A549 treated with DMSO at 1 μM for 4 hours (cell line): ENCODE data around the gene RBP7. TPM values are rescaled to one million over a fixed set of nuclear protein-coding genes. Genes with fewer than 3 reads are reported as not detected.

Experiments used
- total RNA-seq: library from RNA; stranded (reverse); fragments of 200-300 nt; extraction: Qiagen RNA extraction; gene quantifications from 5 replicates; pipeline ENCODE4 v1.2.3, GENCODE V29; 2022; ENCODE audit warnings: low read depth

RBP7 gene
- total RNA-seq: 4.9 to 6.4 TPM (median 5.6 TPM) in 5 replicates

DNA sequence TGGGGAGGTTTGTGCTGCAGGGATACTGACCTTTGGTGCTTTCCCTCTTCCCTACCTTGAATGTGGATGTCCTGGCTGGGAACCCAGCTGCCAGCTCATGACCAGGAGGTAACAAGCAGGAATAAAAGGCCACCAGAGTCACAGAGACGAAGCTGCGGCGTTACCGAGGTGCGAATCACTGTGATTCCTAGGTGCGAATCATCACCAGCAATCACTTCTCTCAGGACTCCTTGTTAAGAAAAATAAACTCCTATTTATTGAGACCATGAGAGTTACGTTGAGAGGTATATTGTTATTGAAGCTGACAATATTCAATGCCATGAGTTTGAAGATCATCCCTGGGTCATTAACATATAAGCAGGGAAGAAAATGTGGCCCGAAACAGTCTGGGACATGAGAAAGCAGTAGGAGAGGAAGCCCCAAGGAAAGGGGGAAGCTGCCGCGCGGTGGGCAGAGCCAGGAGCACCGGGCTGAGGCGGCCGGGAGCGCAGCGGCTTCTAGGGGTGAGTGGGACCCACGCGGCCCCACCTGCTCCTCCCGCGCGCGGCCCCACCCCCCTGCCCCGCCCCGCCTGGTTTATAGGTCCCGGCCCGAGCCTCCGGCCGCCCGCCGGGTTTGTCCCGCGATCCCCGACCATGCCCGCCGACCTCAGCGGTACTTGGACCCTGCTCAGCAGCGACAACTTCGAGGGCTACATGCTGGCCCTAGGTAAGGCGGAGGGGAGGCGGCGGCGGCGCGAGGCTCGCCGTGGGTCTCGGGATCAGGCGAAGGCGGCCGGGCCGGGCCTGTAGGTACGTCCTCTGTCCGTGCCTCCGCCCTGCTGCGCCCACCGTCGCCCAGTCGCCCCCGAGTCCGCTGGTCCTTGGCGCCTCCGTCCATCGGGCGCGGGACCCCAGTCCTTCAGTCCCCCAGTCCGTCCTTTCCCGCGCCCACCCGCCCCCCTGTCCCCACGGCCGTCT lies at the start of gene RBP7:
TSS of gene RBP7 (plus strand) at position 605 of the 959 bp plus-strand sequence. CDS start at position 636, 31 bp downstream.

DNA sequence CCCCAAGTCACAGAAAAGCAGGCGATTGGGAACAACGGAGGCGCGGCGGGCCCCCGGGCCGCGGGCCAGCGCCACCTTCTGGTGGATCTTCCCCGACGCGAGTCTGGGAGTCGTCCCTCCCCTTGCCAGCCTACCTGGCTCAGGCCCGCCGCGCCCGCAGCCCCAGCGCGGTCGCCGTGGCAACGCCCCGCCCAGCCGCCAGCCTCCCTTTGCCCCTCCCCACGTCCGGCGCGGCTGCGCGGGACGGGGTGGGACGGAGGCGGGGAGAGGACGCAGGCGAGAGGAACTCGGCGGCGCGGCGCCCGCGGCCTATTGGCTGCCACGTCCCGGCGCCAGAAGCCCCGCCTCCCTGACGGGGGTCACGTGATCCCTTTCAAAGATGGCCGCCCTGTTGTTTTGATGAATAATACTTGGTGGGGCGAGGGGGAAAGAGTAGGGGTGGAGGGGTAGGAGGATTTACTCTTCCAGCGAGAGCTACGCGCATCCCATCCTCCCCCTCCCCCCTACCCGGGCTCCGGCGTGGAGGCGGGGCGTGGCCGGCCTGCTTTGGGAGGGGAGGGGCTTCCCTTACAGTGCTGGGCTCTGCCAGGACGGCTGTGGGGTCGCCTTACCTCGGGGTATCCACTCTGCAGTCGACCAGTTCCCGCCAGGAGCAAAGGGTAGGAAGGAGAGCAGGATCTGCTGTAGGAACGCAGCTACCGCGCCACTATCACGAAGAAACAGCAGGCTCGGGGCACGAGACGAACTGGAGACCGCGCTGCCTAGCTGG lies 35.7 kb downstream of the RBP7 start, which contains the start of gene UBE4B:
TSS of gene UBE4B (plus strand) at position 369 of the 769 bp plus-strand sequence. CDS start 713 bp downstream, outside the sequence.

Other genes starting within 250 kb of the RBP7 start
- gene CLSTN1, start 173.3 kb upstream of the RBP7 start, total RNA-seq: 63.9 to 75.4 TPM (median 67.6 TPM) in 5 replicates
- 7.8 to 12.2 TPM (median 9.0 TPM) in 5 replicates for gene CTNNBIP1, start 87.0 kb upstream of the RBP7 start, total RNA-seq
- 20.7 to 24.6 TPM (median 22.2 TPM) in 5 replicates for gene LZIC, start 53.8 kb upstream of the RBP7 start, total RNA-seq
- 1.7 to 2.8 TPM (median 2.6 TPM) in 5 replicates for gene NMNAT1, start 53.8 kb upstream of the RBP7 start, total RNA-seq
- gene UBE4B, start 35.7 kb downstream of the RBP7 start, total RNA-seq: 11.4 to 17.6 TPM (median 14.9 TPM) in 5 replicates
- gene KIF1B, start 213.3 kb downstream of the RBP7 start, total RNA-seq: 13.0 to 17.2 TPM (median 15.8 TPM) in 5 replicates